ENCODE results near the gene DIP2B.
"Not testable (repeated sequence)": the region's sequence is repeated elsewhere in the genome, so short reads cannot be mapped to it uniquely, and the experiment has no call there.

Gene DIP2B

DNA sequence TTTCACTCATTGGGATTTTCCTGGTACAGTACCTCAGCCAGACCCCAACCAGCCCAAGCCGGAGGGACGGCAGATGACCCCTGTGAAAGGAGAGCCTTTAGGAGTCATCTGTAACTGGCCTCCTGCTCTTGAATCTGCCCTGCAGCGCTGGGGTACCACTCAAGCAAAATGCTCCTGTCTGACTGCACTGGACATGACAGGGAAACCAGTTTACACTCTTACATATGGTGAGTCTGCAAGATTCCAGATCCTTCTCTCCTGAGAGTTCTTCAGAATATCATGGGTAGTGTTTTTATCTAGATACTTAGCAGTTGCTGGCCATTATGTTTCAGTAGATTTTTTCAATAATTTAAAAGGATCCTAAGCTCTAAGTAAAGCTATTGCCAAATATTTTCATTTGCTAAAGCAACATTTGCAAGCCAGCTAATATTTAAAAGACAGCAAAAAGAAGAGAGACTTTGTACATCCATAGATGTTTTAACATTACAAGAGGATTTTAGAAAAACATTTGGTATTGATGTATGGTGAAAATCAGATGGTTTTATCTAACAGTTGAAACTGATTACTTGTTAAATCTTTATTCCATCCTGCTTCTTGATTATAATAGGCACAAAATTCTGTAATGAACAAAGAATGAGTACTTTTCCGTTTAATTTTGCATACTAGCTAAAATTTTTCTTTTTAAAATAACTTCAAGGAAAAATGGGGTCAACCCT lies 174.0 kb downstream of the DIP2B start:
- TF ChIP-seq, protein P1, sequence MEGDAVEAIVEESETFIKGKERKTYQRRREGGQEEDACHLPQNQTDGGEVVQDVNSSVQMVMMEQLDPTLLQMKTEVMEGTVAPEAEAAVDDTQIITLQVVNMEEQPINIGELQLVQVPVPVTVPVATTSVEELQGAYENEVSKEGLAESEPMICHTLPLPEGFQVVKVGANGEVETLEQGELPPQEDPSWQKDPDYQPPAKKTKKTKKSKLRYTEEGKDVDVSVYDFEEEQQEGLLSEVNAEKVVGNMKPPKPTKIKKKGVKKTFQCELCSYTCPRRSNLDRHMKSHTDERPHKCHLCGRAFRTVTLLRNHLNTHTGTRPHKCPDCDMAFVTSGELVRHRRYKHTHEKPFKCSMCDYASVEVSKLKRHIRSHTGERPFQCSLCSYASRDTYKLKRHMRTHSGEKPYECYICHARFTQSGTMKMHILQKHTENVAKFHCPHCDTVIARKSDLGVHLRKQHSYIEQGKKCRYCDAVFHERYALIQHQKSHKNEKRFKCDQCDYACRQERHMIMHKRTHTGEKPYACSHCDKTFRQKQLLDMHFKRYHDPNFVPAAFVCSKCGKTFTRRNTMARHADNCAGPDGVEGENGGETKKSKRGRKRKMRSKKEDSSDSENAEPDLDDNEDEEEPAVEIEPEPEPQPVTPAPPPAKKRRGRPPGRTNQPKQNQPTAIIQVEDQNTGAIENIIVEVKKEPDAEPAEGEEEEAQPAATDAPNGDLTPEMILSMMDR (IDR thresholded peaks at IDR 0.05; ENCODE audit: control insufficient read depth, extremely low read depth, insufficient read depth), result no peak
- DNase-seq (ENCODE audit: low read depth), result no peak

DNA sequence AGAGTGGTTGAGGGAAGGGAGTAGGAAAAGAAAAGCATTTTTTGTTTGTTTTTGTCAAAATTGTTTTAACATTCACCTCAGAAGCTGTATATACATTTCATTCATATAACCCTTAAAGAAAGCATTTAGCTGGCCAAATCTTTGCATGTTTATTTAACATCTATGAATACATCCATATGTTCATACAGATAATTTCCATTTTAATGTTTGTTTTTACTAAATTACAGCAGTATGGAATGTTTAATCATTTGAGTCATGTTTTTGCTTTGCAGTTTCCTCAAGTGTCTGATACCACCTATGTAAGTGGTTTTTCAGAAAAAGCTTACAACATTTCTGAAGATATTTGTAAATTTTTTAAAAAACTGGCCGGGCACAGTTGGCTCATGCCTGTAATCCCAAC lies 174.8 kb downstream of the DIP2B start:
- DNase-seq (ENCODE audit: low read depth), result no peak
- TF ChIP-seq, protein P1 (IDR thresholded peaks at IDR 0.05; ENCODE audit: control insufficient read depth, extremely low read depth, insufficient read depth), result no peak
- H3K4me3 ChIP-seq (ENCODE audit: low read depth, low read length), result no peak overlapping the region

More for the DNA sequence above, 174.0 kb downstream of the DIP2B start:
- H3K4me3 ChIP-seq (ENCODE audit: low read depth, low read length), result no peak overlapping the region

DNA sequence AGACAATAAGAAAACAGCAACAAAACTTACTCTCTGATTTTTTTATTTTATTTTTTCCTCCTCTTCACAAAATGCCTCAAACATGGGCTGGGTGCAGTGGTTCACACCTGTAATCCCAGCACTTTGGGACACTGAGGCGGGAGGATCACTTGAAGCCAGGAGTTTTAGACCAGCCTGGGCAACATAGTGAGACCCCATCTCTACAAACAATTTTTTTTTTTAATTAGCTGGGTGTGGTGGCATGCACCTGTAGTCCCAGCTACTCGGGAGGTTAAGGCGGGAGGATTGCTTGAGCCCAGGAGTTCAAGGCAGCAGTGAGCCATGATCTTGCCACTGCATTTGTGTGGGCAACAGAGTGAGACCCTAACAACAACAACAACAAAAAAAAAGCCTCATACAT lies 176.3 kb downstream of the DIP2B start:
- DNase-seq (ENCODE audit: low read depth); H3K4me3 ChIP-seq (ENCODE audit: low read depth, low read length): not testable (repeated sequence)

DNA sequence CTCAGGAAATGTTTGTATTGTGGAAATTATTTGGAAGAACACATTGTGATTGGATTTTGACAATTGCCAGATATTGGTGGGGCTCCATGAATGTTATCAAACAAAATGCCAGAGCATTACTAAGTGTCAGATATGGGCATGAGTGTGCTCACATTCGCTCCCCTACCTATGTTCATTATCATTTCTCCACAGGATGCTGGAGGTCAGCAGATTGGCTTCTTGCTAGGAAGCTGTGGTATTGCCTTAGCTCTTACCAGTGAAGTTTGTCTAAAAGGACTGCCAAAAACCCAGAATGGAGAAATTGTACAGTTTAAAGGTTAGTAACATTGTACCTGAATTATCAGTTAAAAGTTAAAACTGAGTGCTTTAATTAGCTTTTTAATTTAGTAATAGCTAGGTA lies 180.9 kb downstream of the DIP2B start:
- TF ChIP-seq, protein P1 (IDR thresholded peaks at IDR 0.05; ENCODE audit: control insufficient read depth, extremely low read depth, insufficient read depth), result no peak
- DNase-seq (ENCODE audit: low read depth), result no peak
- no peak overlapping the region for H3K4me3 ChIP-seq (ENCODE audit: low read depth, low read length)

DNA sequence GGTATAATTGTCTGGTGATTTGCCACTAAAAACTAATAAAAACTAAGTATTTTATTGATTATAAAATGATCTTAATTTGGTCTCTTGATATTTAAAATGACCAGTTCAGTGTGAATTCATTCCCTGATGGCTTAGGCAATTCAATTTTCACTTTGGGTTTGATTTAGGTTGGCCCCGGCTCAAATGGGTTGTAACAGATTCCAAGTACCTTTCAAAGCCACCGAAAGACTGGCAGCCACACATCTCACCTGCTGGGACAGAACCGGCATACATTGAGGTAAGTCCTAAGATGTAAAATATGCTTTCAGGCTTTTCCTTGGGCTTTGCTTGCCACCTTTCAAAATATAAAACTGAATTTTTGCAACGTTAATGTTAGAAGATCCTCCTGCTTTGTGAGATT lies 181.6 kb downstream of the DIP2B start:
- no peak for DNase-seq (ENCODE audit: low read depth)
- TF ChIP-seq, protein P1 (IDR thresholded peaks at IDR 0.05; ENCODE audit: control insufficient read depth, extremely low read depth, insufficient read depth), result no peak
- no peak overlapping the region for H3K4me3 ChIP-seq (ENCODE audit: low read depth, low read length)

DNA sequence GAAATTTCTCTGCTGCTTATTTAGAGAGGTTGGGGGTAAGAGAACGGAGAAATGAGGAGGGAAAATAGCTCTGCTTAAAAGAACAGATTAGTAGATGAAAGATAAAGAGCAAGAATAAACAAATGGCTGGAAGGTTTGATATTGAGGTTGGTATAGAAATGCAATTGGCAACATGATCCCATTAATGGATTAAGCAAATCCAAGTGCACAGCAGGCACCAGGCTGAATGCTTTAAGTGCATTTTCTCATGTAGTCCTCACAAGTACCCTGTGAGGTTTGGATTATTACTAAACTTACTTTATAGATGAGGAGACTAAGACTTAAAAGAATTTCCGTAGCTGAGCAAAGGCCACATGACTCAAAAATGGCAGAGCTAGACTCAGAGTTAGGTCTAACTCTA lies 182.2 kb downstream of the DIP2B start:
- no peak for DNase-seq (ENCODE audit: low read depth)
- TF ChIP-seq, protein P1 (IDR thresholded peaks at IDR 0.05; ENCODE audit: control insufficient read depth, extremely low read depth, insufficient read depth), result no peak
- H3K4me3 ChIP-seq (ENCODE audit: low read depth, low read length), result no peak overlapping the region

DNA sequence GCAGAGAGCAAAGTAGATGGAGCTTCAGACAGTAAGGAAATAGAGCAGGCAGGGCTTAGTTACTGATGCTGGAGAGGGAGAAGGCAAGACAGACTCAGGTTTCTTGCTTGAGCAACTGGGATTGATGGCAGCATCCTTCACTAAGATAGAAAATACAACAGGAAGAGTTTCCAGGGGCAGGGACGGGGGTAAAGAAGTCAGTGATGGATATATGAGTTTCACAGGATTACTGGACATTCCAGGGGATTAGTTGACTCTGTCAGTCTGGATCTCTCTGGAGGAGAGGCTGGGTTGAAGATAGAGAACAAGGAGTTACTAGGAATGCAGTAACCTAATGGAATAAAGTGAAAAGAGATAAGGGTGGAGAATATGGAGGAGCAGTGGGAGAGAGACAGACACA lies 184.7 kb downstream of the DIP2B start:
- H3K4me3 ChIP-seq (ENCODE audit: low read depth, low read length), result no peak overlapping the region
- DNase-seq (ENCODE audit: low read depth), result no peak
- TF ChIP-seq, protein P1 (IDR thresholded peaks at IDR 0.05; ENCODE audit: control insufficient read depth, extremely low read depth, insufficient read depth), result no peak
